ENCODE data around the gene PLAC1.

DNA sequence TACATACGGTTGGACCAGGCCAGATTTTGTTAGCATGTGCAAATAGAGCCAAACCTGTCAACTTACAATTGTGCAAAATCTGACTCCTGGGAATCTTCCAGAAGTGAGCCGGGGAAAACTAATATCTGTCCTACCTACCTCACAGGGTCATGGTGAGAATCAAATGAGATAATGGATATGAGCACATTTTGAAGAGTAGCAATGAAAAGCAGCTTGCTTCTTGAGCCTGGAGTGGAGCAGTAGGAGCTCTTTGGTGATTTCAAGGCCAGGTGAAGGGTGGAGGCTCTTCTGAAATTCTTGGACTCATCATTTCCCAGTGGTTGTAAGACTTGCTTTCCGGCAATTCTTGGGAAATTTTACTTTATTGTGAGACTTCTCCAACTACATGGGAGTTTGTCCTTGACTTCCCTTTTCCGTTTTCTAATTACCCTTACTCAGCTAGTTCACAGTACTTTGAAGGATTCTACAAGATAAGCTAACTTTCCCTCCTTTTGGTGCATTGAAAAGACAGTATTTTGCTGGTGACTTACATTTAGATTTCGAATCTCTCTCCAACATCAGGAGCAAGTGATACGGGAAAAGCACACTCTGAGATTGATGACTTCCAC is 12.2 kb downstream of the PLAC1 start:
- TF ChIP-seq FOXA1 (IDR thresholded peaks at IDR 0.05) (no peak), FOXA1 (CRISPR knock-in tag; IDR thresholded peaks at IDR 0.05) (no peak), PRDM15 (CRISPR knock-in tag; IDR thresholded peaks at IDR 0.05) (no peak), CTCF (CRISPR knock-in tag; IDR thresholded peaks at IDR 0.05) (no peak), DPF2 (CRISPR knock-in tag; IDR thresholded peaks at IDR 0.05; ENCODE audit: borderline replicate concordance, low read depth) (no peak), JUND (CRISPR knock-in tag; IDR thresholded peaks at IDR 0.05) (no peak), ZNF710 (CRISPR knock-in tag; IDR thresholded peaks at IDR 0.05; ENCODE audit: borderline replicate concordance) (no peak)
- TF ChIP-seq, protein P1, sequence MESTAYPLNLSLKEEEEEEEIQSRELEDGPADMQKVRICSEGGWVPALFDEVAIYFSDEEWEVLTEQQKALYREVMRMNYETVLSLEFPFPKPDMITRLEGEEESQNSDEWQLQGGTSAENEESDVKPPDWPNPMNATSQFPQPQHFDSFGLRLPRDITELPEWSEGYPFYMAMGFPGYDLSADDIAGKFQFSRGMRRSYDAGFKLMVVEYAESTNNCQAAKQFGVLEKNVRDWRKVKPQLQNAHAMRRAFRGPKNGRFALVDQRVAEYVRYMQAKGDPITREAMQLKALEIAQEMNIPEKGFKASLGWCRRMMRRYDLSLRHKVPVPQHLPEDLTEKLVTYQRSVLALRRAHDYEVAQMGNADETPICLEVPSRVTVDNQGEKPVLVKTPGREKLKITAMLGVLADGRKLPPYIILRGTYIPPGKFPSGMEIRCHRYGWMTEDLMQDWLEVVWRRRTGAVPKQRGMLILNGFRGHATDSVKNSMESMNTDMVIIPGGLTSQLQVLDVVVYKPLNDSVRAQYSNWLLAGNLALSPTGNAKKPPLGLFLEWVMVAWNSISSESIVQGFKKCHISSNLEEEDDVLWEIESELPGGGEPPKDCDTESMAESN (CRISPR knock-in tag; conservative IDR thresholded peaks at IDR 0.05) = no peak

All from HepG2 (cell line).